Fibroblast of lung (primary cell): ENCODE results near the gene LDHD. TPM values are rescaled to one million over a fixed set of nuclear protein-coding genes. Genes with fewer than 3 reads are reported as not detected.
A peak's percentile ranks its signal among the peaks of the same experiment; 100 is the strongest.

Source experiments
- DNase-seq, 2 donors: peaks; one replicate each; pipeline versions ENCODE4 v3.0.0 to v3.0.0-alpha.2; 2010; ENCODE audit warnings: low read depth in 2 of 2
- H2AFZ ChIP-seq: 2 replicates; pipeline ENCODE4 v1.5.1; 2012; ENCODE audit warnings: low read length, control low read depth, inconsistent platforms
- H3K27ac ChIP-seq: 2 replicates; pipeline ENCODE4 v1.5.1; 2011; ENCODE audit warnings: low read length, control low read depth; ENCODE audit not compliant: insufficient read depth
- H3K27me3 ChIP-seq: 2 replicates; pipeline ENCODE4 v1.5.1; 2011; ENCODE audit warnings: mild to moderate bottlenecking, low read length; ENCODE audit not compliant: control insufficient read depth, insufficient read depth
- H3K36me3 ChIP-seq: 2 replicates; pipeline ENCODE4 v1.5.1; 2011; ENCODE audit warnings: low read length; ENCODE audit not compliant: control insufficient read depth, insufficient read depth
- H3K4me1 ChIP-seq: 2 replicates; pipeline ENCODE4 v1.5.1; 2011; ENCODE audit warnings: low read length; ENCODE audit not compliant: control insufficient read depth, insufficient read depth; ENCODE audit errors: extremely low read depth
- H3K4me2 ChIP-seq: 2 replicates; pipeline ENCODE4 v1.5.1; 2011; ENCODE audit warnings: low read length, control low read depth; ENCODE audit not compliant: insufficient read depth; ENCODE audit errors: extremely low read depth
- H3K4me3 ChIP-seq, 4 experiments: fragments of 200-600 bp in 1 of 4; sonication (generic) in 1 of 4; replicated peaks in 1 of 4; 2 replicates each; pipeline ENCODE4 v1.5.1; 2011 to 2016; ENCODE audit warnings: low read length in 4 of 4, low read depth in 3 of 4, mild to moderate bottlenecking in 3 of 4, control low read depth in 2 of 4, inconsistent platforms in 1 of 4, mixed read lengths in 1 of 4; ENCODE audit not compliant: insufficient read depth in 1 of 4; ENCODE audit errors: control extremely low read depth in 1 of 4
- H3K79me2 ChIP-seq: 2 replicates; pipeline ENCODE4 v1.5.1; 2012; ENCODE audit warnings: mild to moderate bottlenecking, low read length, inconsistent platforms; ENCODE audit not compliant: control insufficient read depth, insufficient read depth
- H3K9ac ChIP-seq: 2 replicates; pipeline ENCODE4 v1.5.1; 2011; ENCODE audit warnings: mild to moderate bottlenecking, low read length, control low read depth; ENCODE audit not compliant: insufficient read depth
- H3K9me3 ChIP-seq: 2 replicates; pipeline ENCODE4 v1.5.1; 2012; ENCODE audit warnings: low read depth, low read length; ENCODE audit not compliant: control insufficient read depth, insufficient read depth
- H4K20me1 ChIP-seq: 2 replicates; pipeline ENCODE4 v1.5.1; 2011; ENCODE audit warnings: low read length; ENCODE audit not compliant: control insufficient read depth, insufficient read depth; ENCODE audit errors: extremely low read depth
- EZH2 ChIP-seq: IDR thresholded peaks from 2 replicates; pipeline ENCODE4 v1.5.1; 2012; ENCODE audit warnings: low read length, control low read depth, mild to moderate bottlenecking; ENCODE audit errors: missing control alignments
- polyA plus RNA-seq, 2 donors: library from polyadenylated mRNA; depleted of rRNA in 1 of 2; stranded (reverse) in 1 of 2; unstranded in 1 of 2; fragments of >200 nt; gene quantifications; 2 replicates each; pipeline ENCODE4 v1.2.1, GENCODE V29; 2011 to 2012; ENCODE audit warnings: missing spikeins in 1 of 2
- total RNA-seq: library from RNA; depleted of rRNA; stranded (reverse); fragments of >200 nt; gene quantifications from 2 replicates; pipeline ENCODE4 v1.2.1, GENCODE V29; 2014
- TF ChIP-seq, protein P1 (sequence below), 2 donors: IDR thresholded peaks in 1 of 2; conservative IDR thresholded peaks in 1 of 2; 1 replicate in 1 of 2; 2 replicates in 1 of 2; pipeline ENCODE4 v1.5.1; 2011 to 2012; ENCODE audit warnings: low read length in 2 of 2, control low read depth in 1 of 2, inconsistent platforms in 1 of 2, low read depth in 1 of 2, mild to moderate bottlenecking in 1 of 2

LDHD gene
- total and polyA plus RNA-seq, 2 donors (not counting 1 experiment from before 2014, with no cell fraction given), result 0.52 to 4.5 TPM

GRCh38 chr16:75086281-75086680 lies 30.3 kb downstream of the LDHD start:
- H3K4me2 ChIP-seq, result no peak overlapping the region
- H3K4me1 ChIP-seq, result peaks cover 15% of the 10 kb centered on the region
- no peak overlapping the region for H3K4me3 ChIP-seq
- no peaks in the 10 kb centered on the region for H3K36me3 ChIP-seq
- no peaks in the 10 kb centered on the region for H3K9me3 ChIP-seq
- no peak overlapping the region for H3K9ac ChIP-seq
- TF ChIP-seq EZH2, result no peak
- TF ChIP-seq, protein P1, sequence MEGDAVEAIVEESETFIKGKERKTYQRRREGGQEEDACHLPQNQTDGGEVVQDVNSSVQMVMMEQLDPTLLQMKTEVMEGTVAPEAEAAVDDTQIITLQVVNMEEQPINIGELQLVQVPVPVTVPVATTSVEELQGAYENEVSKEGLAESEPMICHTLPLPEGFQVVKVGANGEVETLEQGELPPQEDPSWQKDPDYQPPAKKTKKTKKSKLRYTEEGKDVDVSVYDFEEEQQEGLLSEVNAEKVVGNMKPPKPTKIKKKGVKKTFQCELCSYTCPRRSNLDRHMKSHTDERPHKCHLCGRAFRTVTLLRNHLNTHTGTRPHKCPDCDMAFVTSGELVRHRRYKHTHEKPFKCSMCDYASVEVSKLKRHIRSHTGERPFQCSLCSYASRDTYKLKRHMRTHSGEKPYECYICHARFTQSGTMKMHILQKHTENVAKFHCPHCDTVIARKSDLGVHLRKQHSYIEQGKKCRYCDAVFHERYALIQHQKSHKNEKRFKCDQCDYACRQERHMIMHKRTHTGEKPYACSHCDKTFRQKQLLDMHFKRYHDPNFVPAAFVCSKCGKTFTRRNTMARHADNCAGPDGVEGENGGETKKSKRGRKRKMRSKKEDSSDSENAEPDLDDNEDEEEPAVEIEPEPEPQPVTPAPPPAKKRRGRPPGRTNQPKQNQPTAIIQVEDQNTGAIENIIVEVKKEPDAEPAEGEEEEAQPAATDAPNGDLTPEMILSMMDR (conservative IDR thresholded peaks at IDR 0.05 in 1 of 2, IDR thresholded peaks at IDR 0.05 in 1 of 2; ENCODE audit: low read depth in 1 of 2, low read length in 2 of 2), result no peak
- peak in 1 of 2 donors; percentile 58 for DNase-seq
- H3K79me2 ChIP-seq, result peaks cover 16% of the 10 kb centered on the region
- no peaks in the 10 kb centered on the region for H3K27me3 ChIP-seq
- no peak overlapping the region for H2AFZ ChIP-seq
- no peak overlapping the region for H3K27ac ChIP-seq
- no peaks in the 10 kb centered on the region for H4K20me1 ChIP-seq

GRCh38 chr16:75085556-75085955 lies 31.0 kb downstream of the LDHD start:
- peaks cover 15% of the 10 kb centered on the region for H3K4me1 ChIP-seq
- no peak for DNase-seq
- no peak overlapping the region for H3K9ac ChIP-seq
- no peaks in the 10 kb centered on the region for H4K20me1 ChIP-seq
- no peak overlapping the region for H2AFZ ChIP-seq
- no peak overlapping the region for H3K4me2 ChIP-seq
- no peaks in the 10 kb centered on the region for H3K27me3 ChIP-seq
- TF ChIP-seq, protein P1 (conservative IDR thresholded peaks at IDR 0.05 in 1 of 2, IDR thresholded peaks at IDR 0.05 in 1 of 2; ENCODE audit: low read depth in 1 of 2, low read length in 2 of 2), result no peak
- no peak for TF ChIP-seq EZH2
- H3K27ac ChIP-seq, result no peak overlapping the region
- no peaks in the 10 kb centered on the region for H3K9me3 ChIP-seq
- peaks cover 16% of the 10 kb centered on the region for H3K79me2 ChIP-seq
- no peak overlapping the region for H3K4me3 ChIP-seq
- no peaks in the 10 kb centered on the region for H3K36me3 ChIP-seq

DNA sequence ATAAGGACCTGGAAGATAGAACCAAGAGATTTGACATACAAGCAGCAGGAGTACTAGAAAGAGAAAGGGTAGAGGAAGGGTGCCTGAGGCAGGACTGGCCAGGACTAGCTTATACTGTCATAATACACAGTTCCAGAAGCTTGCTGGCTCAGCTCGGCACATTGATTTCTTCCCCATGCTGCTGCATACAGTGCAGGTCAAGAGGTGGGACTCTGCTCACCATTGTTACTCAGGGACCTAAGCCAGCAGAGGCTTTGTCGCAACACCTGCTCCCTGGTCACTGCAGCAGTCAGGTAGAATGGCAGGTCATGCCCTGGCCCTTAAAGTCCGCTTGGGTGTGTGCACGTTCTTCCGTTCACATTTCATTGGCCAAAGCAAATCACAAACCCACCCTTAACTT lies 32.8 kb downstream of the LDHD start:
- Histone ChIP-seq H2AFZ (no peak overlapping the region), H3K9ac (no peak overlapping the region), H3K4me3 (no peak overlapping the region), H3K4me1 (peaks cover 17% of the 10 kb centered on the region), H3K36me3 (no peaks in the 10 kb centered on the region), H3K27ac (no peak overlapping the region), H4K20me1 (no peaks in the 10 kb centered on the region), H3K27me3 (no peaks in the 10 kb centered on the region), H3K4me2 (no peak overlapping the region), H3K79me2 (peaks cover 7% of the 10 kb centered on the region), H3K9me3 (no peaks in the 10 kb centered on the region)
- no peak for TF ChIP-seq EZH2
- TF ChIP-seq, protein P1 (conservative IDR thresholded peaks at IDR 0.05 in 1 of 2, IDR thresholded peaks at IDR 0.05 in 1 of 2; ENCODE audit: low read depth in 1 of 2, low read length in 2 of 2), result no peak
- DNase-seq, result no peak
